GM21619 (cell line): ENCODE results near the gene PGC.

Source experiments
- ATAC-seq: cut with Tn5 transposase; IDR thresholded peaks from one replicate; pipeline ENCODE4 v1.9.1; 2021; ENCODE audit not compliant: unreplicated experiment

Gene PGC

DNA sequence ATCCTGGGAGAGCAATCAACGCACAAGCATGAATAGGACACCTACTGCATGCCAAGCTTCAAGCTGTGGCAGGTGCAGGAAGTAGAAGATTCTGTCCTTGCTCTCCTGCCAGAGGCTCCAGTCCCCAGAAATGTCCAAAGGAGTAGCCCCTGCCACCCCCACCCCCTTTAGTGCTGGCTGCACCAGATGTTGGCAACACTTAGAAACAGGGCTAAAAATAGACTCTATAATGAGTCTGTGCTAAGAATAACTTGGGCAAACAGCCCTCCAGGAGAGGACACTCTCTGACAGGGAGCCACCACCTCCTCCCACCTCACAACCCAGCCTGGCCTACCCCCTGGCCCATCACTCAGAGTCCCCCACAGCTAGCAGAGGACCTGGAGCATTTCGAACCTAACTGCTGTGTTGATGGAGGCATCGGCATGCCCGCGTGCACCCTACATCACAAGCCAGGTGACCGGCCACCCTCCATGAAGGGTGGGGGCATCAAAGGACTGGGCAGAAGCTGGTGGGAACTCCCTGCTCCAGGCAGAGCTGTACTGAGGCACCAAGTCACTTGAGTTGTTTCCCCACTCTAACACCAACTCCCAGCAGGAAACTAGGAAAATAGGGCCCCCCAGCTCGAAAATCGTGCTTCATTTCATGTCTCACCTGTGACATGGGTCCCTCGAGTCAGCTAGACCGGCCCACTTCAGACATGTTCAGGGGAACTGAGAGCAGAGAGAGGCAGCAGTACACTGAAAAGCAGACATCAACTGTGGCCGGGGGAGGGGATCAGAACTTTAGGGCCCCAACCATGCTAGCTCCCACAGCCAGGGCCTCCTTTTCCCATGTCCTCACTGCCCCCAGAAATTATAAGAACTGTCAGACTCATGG lies 30.4 kb downstream of the PGC start:
- no peak for ATAC-seq

DNA sequence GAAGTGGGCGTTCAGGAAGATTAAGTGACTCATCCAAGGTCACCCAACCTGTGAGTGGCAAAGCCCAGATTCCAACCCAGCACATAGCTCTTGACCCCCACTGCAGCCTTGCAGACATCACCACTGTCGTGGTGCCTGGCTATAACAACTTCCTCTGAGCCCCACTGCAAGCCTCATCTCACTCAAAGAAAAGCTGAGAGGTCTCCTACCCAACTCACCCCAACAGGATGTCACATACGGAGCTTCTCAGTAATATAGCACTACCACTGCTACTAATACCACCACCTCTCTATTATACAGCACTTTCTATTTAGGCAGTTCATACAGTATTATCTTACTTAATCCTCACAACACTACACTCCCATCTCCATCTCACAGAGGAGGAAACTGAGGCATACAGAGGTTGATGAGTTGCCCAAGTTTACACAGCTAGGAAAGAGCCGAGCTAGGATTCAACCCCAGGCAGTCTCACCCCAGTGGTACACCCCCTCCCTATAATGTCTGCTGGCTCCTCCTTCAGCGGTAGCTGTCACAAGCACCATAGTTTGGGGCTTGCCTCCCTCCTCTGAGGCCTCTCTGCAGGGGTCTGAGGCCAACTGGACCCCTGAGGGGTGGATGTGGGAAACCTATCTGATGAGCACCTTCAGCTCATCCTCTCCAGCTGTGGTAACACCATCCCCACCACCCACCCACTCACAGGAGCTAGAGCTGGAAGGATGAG lies 31.2 kb downstream of the PGC start:
- no peak for ATAC-seq

DNA sequence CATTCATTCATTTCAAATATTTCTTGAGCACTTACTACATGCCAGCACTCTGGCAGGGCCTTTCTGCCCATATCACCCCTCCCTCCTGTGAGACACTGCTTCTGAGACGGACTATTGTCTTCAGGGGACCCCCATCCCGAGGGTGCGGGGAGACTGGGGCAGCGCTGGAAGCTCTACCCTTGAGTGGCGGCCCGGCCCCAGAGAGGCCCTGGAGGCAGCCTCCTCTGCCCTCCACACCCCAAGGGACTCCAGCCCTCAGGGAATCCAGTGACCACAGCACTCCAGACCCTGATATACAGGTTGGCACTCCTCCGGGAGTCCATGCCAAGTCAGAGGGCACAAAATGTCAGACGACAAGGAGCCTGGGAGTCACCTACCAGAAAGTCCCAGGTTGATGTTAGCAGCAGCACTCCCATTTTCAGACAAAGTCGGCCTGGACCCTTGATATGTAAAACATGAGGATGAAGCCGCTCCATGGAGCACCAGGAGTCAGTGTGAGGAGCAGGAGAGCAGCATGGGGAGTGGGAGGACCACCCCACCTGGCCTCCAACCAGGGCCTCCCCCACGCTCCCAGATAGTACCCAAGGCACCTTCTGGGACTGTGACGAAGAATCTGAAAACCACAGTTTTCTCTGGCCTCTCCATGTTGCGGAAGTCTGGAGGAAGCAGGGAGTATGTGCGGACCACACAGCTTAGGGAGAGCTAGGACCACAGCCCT lies 32.5 kb downstream of the PGC start:
- no peak for ATAC-seq

DNA sequence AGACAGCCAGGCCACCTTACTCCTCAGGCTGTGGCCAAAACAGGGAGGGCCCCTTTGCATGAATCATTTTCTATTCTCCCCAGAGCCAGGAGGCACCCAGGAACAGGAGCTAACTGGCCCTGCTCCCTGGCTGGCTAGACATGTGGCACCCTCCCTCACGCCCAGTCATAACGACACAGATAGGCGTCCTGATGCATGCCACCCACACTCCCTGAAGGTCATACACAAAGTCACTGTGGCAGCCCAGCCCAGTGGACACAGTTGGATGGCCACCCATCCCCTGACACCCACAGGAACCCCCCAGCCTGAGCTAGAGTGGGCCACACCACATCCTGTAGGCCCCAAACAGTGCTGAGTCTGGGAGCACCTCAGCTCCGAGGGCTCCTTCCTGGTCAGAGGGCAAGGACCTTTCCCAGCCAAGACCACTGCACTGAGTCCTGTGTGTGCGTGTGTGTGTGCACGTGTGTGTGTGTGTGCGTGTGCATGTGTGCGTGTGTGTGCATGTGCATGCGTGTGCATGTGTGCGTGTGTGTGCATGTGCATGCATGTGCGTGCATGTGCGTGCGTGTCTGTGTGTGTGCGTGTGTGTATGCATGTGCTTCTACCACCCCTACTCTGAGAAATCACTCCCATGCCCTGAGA lies 33.4 kb downstream of the PGC start:
- peak; percentile 61 for ATAC-seq

DNA sequence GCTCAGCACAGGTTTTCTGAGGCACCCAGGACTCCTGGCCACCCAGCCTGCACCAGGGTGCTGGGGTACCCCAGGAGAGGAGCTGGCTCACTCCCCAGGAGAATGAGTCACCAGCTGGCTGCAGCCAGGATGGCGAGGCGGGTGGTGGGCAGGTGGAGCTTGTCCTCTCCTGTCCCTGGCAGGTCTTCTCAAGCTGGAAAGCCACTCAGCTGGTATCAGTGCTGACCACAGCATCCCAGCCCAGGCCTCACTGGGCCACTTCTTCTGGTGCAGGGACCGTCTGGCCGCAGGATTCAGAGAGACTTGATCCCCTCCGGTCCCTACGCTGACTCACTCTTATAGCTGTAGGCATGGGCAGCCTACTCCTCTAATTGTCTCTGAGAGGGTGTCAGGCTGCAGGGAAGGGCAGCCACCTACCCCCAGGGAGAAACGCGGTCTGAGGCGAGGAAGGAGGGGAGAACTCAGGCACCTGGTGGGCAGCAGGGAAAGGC lies 34.0 kb downstream of the PGC start:
- no peak for ATAC-seq

DNA sequence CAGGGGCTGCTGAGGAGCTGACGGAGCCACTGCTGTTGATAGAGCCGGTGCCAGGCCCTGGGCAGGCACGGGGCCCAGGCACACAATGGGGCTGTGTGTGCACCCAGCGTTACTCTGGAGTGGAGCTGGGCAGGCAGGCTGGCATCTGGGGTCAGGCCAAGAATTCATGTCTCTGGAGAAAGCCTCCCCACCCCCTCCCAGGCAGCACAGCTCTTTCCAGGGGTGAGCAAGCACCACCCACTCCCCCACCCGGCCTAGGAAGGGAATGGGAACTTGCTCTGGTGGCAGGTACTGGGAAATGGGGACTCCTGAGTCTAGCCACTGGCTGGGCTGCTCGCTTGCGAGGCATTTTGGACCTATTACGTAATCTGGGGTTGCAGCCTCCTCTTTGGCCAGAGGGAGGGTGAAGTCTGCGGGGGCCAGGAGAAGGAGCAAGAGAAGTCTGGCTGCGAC lies 34.5 kb downstream of the PGC start:
- ATAC-seq = no peak

DNA sequence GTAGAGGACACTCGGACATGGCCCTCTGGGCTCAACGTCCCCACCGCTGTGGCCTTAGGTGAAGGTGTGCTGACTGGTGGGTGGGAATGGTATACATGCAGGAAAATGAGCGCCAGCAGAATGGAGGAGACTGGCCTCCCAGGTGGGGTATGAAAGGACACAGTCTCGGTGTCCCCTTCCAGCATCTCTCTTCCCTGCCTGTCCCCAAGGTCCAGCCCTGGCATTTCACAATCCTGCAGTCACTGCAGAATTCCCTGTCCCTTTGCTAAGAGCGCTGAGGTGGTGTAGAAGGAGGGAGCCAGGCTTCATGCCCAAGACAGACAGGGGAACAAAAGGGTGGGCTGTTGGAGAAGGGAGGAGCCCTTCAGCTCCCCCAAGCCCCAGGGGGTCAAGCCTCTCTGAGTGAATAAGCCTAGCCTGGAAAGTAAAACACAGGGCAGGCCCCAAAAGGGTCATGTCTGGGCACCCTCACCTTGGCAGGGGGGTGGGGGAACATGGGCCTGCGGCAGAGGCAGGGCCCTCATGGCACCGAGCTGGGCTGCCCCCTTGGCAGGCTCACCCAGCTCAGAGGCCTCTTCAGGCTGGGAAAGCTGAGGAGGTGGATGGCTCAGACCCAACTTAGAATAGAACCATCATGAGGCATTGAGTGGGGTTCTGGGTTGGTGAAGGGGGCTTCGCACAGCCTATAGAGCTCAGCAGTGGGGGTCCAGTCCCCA lies 35.7 kb downstream of the PGC start:
- no peak for ATAC-seq

DNA sequence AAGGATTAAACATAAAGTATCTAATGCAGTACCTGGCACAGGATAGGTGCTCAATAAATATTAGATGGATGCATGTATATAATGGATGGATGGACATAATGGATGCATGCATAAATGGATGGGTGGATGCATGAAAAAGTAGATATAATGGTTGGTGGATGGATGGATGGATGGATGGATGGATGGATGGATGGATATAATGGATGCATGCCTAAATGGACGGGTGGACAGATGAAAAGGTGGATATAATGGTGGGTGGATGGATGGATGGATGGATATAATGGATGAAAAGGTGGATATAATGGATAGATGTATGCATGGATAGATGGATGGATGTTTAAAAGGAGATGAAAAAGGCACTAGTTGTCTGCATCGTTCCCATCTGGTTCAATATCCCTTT lies 37.8 kb downstream of the PGC start:
- ATAC-seq = no peak

DNA sequence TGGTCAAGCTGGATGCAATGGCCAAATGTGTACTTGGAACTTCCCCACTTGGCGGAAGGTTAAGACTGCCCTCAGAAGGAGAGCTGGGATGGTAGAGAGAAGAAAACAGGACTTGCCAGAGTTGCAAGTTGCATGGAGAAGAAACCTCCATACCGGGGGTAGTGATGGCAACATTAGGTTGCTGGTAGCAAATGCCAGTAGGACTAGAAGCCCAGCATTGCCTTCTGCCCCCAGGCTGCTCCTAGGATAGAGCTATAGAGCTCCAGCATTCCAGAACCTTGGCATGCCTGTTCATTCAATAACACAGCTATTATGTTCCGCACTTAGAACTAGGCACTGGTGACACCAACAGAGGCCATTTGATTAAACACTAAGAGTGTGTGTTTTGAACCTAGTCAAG lies 38.3 kb downstream of the PGC start:
- no peak for ATAC-seq

DNA sequence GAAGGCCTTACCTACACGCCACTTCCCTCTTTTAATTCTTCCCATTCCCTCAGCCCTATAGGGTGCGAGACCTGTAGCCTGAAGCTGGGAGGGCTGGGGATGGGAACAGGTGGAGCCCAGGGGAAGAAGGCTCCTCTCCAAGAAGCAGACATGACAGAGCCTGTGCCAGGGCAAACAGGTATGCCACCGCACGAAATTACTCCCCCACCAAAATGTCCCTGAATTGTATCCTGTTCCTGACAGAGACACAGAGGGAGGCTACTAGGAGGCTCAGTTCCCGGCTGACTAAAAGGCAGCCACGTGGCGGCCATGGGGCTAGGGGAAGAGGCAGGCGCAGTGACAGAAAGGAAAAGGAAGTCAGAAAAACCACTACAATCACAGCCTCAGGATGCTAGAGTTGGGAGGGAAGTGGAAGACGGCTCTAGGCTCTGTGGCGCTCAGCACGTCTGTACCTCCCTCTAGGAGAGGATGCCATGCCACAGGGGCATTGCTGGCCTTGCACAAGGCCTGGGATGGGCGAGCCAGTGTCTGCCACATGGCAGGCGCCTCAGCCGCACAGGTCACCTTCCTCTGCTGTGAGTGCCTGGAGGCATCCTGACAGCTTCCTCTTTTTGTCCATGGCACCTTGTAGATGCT lies 39.5 kb downstream of the PGC start:
- no peak for ATAC-seq

DNA sequence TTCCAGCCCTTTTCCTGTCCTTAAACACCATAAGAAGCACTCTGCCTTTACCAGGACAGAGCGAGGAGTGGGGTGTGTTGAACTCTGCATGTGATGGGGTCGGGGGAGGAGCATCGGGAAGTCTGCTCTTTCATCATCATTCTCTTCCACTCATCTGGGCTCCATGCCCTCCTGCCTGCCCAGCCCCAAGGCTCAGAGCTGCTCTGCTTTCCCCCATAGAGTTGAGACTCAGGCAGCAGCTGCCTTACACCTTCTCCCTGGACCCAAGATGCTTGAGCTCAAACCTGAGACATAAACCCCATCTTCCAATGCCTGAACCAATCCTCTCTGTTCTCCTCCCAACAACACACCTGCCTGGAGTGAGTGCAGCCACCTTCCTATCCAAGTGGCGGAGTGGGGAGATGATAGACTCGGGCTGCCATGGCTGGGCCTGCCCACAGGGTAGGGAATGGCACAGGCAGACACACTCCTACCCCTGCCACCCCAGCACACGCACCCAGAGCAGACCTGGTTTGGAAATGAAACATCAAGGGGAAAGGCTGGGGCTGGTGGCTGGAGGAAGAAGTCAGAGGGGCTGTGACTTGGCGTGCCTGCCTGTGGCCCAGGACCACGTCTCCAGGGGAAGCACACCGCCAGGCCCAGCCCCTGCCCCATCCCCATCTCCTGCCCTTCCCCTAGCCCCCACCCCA lies 40.2 kb downstream of the PGC start:
- ATAC-seq = no peak

DNA sequence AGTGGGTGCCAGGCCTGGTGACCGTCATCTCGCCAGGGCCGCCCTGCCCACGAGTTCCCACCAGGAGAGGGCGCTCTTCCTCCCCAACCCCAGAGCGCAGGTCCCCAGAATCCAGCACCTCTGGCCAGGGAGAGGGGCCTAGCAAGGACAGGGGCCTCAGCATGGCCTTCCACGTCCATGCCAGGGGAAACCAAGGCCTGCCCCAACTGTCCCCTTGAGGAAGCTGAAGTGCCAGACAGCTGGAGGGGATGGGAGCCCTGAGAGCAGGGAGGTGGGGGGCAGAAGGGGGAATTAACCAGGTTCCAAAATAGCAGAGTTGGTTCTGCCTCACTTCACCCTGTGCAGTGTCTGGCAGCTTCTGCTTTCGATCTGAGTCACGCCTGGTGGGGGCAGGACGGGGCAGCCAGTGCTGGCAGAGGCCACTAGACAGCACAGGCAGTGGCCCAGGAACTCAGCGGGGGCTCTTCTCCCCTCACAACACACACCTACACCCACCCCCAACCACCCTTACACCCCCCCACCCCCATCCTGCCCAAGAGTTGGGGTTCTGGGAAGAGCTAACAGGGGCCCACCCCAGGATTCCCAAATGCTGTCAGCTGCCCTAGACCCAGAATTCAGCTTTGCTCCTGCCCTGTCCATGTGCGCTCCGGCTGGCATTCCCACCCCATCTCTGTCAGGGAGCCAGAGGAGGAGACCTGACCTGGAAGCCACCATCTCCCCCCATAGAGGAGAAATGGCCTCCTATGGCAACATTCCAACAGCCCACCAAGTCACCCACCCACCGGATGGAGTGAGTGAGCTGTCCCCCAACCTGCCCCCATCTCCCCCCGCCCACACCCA lies 41.0 kb downstream of the PGC start:
- peak; percentile 70 for ATAC-seq

DNA sequence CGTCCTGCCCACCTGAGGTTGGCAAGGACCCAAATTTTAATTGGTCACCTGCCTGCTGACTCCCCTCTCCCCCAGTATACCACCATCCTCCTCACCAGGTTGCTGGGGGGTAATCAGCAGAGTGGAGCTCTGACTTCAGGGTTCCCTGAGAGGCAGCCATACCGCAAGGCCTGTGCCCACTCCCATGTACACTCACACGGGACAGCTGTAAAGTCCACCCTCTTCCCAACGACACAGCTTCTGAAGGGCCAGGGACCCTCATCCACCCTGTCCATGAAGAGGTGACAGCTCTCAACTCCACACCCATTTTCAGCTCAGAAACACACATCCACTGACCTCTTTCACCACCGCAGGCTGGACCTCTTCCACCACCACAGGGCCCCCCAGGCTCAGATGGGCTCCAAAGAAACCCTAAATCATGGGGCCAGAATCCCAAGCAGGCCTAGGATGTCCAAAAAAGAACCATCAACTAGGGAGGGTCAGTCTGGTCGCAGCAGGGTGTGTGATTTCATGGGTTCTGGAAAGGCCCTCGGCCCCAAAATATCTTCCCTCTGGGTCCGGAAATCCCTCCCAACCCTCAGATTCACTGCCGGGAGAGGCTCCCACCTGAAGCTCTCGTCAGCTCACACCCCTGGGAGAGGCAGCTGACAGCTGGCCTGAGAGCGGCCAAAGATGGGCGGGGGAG lies 41.7 kb downstream of the PGC start:
- no peak for ATAC-seq

DNA sequence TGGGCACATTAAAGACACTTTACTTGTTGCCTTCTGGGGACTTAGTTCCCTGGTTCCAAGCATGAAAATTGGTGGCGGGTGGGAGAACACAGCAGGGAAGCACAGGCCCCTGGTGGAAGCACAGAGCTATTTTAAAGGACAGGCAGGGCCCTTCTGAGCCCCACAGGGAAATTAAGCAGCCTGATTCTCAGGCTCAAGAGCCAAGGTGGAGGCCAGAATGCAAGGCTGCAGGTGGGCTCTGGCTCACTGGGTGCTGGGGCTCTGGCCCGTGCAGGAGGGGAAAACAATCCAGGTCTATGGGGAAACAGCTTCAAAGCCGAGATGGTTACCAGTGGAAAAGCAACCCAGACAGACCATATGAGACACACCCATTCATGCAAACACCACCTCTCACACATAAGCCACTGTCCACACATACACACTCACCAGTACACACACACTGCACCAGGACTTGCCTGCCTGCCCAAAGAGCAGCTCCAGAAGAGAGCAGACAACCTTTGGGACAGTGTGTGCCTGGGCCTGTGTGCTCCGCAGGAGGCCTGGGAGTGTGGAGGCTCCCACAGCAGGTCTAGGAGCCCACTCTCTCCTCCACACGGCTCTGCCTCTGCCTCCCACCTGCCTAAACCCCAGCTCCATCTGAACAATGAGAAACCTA lies 42.4 kb downstream of the PGC start:
- no peak for ATAC-seq

DNA sequence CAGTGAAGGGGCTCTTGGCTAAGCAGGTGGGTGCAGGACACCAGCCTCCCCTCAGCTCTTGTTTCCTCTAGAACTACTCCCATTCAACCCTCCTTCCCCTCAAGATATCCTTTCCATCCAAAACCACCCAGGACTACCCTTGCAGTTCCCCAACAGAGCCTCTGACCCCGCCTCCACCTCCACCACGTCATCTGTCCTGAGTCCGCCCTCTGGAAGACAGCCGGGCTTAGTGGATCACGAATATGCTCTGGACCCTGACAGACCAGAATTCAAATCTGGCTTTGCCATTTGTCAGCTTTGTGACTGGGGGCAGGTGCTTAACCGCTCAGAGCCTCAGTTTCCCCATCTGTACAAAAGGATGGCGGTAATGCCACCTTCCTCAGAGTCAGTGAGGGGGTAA lies 43.2 kb downstream of the PGC start:
- no peak for ATAC-seq

DNA sequence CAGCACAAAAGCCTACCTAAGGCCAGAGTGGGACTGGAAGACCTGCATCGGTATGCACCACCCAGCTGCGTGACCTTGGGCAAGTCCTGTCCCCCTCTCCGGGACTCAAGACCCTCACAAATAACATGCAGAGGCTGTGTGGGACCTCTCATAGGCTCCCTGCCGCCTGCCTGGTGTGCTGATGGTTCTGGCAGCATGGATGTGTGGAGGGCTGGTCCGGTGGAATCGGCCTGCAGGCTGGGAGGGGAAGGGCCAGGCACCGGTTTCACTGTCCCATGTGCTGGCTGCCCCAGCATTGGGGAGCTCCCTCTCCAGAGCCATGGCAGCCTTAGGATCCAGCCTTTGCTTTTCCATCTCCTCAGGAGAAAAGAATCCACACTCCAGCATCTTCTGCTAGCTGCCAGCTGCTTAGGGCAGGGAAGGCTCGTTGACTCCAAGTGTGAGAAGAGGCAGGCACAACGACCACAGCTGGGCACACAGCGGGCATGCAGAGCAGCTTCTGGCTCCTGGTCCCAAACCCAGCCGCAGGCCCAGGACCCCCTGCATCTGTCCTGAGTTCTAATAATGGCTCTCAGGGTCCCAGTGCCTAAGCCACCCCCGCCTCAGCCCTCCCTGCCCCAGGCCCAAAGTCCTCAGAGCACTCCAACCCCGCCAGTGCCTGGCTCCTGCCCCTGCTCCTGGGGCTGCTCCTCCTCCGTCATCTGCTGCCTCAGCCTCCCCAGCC lies 44.3 kb downstream of the PGC start:
- ATAC-seq = no peak
